HEK293T (cell line): ENCODE data around the gene LPCAT1.

Source experiments
- BHLHE40 ChIP-seq: fragments of 450-650 bp; IDR thresholded peaks from 2 replicates; pipeline ENCODE4 v1.6.1; 2016; ENCODE audit warnings: mild to moderate bottlenecking, moderate library complexity, borderline replicate concordance
- ELF4 ChIP-seq: fragments of 450-650 bp; IDR thresholded peaks from 2 replicates; pipeline ENCODE4 v1.6.1; 2017; ENCODE audit warnings: antibody characterized with exemption
- FOXK2 ChIP-seq: fragments of 450-650 bp; IDR thresholded peaks from 2 replicates; pipeline ENCODE4 v1.6.1; 2016; ENCODE audit warnings: mild to moderate bottlenecking
- FOXM1 ChIP-seq: fragments of 450-650 bp; IDR thresholded peaks from 2 replicates; pipeline ENCODE4 v1.6.1; 2017; ENCODE audit warnings: mild to moderate bottlenecking, borderline replicate concordance
- HDGF ChIP-seq: fragments of 450-650 bp; IDR thresholded peaks from 2 replicates; pipeline ENCODE4 v1.6.1; 2017; ENCODE audit warnings: antibody characterized with exemption, borderline replicate concordance
- LEF1 ChIP-seq: fragments of 450-650 bp; IDR thresholded peaks from 2 replicates; pipeline ENCODE4 v1.6.1; 2017; ENCODE audit warnings: mild to moderate bottlenecking, borderline replicate concordance
- NFRKB ChIP-seq: fragments of 450-650 bp; IDR thresholded peaks from 2 replicates; pipeline ENCODE4 v1.6.1; 2016; ENCODE audit warnings: mild to moderate bottlenecking, moderate library complexity
- SP1 ChIP-seq: fragments of 450-650 bp; IDR thresholded peaks from 2 replicates; pipeline ENCODE4 v1.6.1; 2017
- SUZ12 ChIP-seq: fragments of 450-650 bp; IDR thresholded peaks from 2 replicates; pipeline ENCODE4 v1.6.1; 2016; ENCODE audit warnings: mild to moderate bottlenecking
- TARDBP ChIP-seq: fragments of 450-650 bp; IDR thresholded peaks from 2 replicates; pipeline ENCODE4 v1.6.1; 2016
- ZNF384 ChIP-seq: fragments of 450-650 bp; IDR thresholded peaks from 2 replicates; pipeline ENCODE4 v1.6.1; 2016
- TF ChIP-seq, protein P1 (sequence below): fragments of 450-650 bp; IDR thresholded peaks from 2 replicates; pipeline ENCODE4 v1.6.1; 2016

DNA sequence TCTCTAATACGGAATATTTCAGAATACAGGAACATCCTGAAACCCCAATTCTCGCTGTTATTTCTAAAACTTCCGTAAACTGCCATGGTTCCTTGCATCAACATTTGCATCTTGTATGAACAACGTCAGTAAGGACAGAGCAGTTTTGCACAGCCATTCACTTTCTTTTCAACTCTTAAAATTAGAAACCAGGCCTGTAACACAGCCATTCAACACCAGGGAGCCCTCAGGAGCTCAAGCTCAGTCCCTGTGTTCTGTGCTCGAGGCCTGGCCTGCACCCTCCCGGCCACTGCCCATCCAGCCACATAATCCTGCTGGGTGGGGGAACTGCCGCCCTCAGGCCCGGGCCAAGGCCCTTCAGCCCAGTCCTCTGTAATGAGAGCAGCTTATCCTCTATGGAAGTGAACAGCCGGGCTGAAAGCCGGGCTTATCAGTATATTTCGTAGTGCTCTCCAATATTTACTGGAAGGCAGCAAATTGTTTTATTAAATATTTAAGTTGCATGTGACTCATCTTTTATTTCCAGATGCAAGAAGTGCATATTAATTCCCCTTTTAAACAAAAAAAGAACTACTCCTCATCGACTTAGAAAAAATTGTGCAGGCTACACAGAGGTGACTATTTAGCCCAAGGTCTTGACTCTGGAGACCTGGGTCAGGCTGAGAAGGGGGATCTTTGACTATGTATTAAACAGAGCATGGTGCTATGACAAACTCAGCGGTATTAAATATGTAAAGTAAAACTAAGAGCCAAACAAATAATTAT is 45.3 kb downstream of the LPCAT1 start:
- TF ChIP-seq BHLHE40, result no peak
- TF ChIP-seq HDGF, result no peak
- TF ChIP-seq SP1, result no peak
- no peak for TF ChIP-seq FOXK2
- no peak for TF ChIP-seq SUZ12
- no peak for TF ChIP-seq LEF1
- no peak for TF ChIP-seq ELF4
- no peak for TF ChIP-seq TARDBP
- TF ChIP-seq ZNF384, result no peak
- TF ChIP-seq NFRKB, result no peak
- no peak for TF ChIP-seq FOXM1
- TF ChIP-seq, protein P1, sequence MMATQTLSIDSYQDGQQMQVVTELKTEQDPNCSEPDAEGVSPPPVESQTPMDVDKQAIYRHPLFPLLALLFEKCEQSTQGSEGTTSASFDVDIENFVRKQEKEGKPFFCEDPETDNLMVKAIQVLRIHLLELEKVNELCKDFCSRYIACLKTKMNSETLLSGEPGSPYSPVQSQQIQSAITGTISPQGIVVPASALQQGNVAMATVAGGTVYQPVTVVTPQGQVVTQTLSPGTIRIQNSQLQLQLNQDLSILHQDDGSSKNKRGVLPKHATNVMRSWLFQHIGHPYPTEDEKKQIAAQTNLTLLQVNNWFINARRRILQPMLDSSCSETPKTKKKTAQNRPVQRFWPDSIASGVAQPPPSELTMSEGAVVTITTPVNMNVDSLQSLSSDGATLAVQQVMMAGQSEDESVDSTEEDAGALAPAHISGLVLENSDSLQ, result no peak
